Measurements from ENCODE around the gene FANCC. TPM values are rescaled to one million over a fixed set of nuclear protein-coding genes. Genes with fewer than 3 reads are reported as not detected.
"Not testable (repeated sequence)": the region's sequence is repeated elsewhere in the genome, so short reads cannot be mapped to it uniquely, and the experiment has no call there.

The FANCC gene
- total and polyA plus RNA-seq, 2 donors = 4.1 to 4.8 TPM

DNA sequence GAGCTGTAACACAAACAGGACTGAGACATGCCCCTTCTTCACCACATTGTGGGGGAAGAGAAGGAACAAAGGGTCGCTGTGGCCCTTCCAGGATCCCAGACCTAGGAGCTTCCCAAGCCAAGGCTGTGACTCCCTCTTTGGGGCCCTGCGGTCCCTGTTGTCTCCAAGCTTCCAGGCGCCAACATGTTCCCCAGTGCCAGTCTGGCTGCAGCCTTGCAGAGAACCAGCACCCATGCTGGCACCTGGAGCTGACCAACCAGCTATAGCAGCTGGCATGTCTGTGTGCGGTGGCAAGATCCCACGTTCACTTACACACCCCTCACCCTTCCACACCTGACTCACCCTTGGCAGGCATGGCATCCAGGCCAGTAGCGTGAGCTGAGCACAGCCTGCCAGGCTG is 20.7 kb upstream of the FANCC start:
- Histone ChIP-seq H3K36me3 (ENCODE audit: control insufficient read depth in 2 of 2, insufficient read depth in 2 of 2, low read length in 1 of 2) (no peaks in the 10 kb centered on the region), H3K27ac (ENCODE audit: low read depth in 1 of 2, low read length in 1 of 2) (no peak overlapping the region), H3K4me3 (ENCODE audit: low read length in 2 of 2) (no peak overlapping the region), H3K9me3 (ENCODE audit: control insufficient read depth in 2 of 2, insufficient read depth in 1 of 2, low read length in 1 of 2) (peaks cover 4 to 18% of the 10 kb centered on the region in 2 donors), H3K4me1 (ENCODE audit: control insufficient read depth in 2 of 2, insufficient read depth in 2 of 2, low read length in 2 of 2) (no peaks in the 10 kb centered on the region), H3K27me3 (ENCODE audit: control insufficient read depth in 2 of 2, insufficient read depth in 1 of 2, low read length in 1 of 2) (peaks cover 0 to 2% of the 10 kb centered on the region in 2 donors)
- DNase-seq (ENCODE audit: low read depth in 6 of 9, low spot score in 9 of 9) = no peak
- WGBS = 97% methylated on average over 6 of the region's 6 CpGs

DNA sequence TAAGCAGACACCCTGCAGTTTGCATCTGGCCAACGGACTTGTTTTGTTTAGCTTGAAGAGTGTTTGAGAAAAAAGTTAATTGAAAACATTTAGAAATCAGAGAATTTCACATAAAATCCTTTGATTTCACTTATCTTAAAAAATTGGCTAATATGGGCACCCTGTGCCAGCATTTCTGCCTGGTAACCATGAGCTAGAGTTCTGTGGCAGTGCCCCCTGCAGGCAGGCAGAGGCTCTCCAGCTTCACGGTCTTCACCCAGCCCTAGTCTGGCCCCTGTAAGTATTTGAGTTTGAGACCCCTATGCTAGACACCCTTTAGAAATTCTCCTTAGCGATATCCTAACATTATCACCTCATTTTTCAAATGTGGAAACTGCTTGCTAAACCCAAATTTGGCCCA is 18.8 kb upstream of the FANCC start:
- H3K4me3 ChIP-seq (ENCODE audit: low read length in 2 of 2) = no peak overlapping the region
- H3K27ac ChIP-seq (ENCODE audit: low read depth in 1 of 2, low read length in 1 of 2) = no peak overlapping the region
- H3K4me1 ChIP-seq (ENCODE audit: control insufficient read depth in 2 of 2, insufficient read depth in 2 of 2, low read length in 2 of 2) = no peaks in the 10 kb centered on the region
- peaks cover 4 to 18% of the 10 kb centered on the region in 2 donors for H3K9me3 ChIP-seq (ENCODE audit: control insufficient read depth in 2 of 2, insufficient read depth in 1 of 2, low read length in 1 of 2)
- DNase-seq (ENCODE audit: low read depth in 6 of 9, low spot score in 9 of 9) = no peak
- WGBS = 88% methylated on average over 3 of the region's 3 CpGs
- H3K27me3 ChIP-seq (ENCODE audit: control insufficient read depth in 2 of 2, insufficient read depth in 1 of 2, low read length in 1 of 2) = peaks cover 0 to 2% of the 10 kb centered on the region in 2 donors
- no peaks in the 10 kb centered on the region for H3K36me3 ChIP-seq (ENCODE audit: control insufficient read depth in 2 of 2, insufficient read depth in 2 of 2, low read length in 1 of 2)

DNA sequence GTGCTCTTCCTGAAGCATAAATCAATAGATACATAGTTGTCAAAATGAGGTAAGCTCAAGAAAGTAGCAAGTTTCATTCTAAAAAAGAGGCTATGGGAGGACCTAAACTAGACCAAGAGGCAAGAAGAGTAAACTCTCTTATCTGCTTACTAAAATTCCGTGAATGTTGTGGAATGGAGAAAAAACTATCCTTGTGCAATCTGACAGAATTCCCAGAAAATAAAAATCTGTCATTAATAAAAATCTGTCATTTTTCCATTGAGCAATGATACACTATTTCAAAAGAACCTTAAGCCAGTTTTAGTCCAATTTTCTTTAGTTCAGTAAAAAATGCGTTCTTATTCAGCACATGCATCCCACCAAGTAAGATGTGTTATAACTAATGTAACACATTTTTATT is 15.9 kb upstream of the FANCC start:
- 92% methylated on average over 2 of the region's 2 CpGs for WGBS
- no peak overlapping the region for H3K4me3 ChIP-seq (ENCODE audit: low read length in 2 of 2)
- peaks cover 0 to 2% of the 10 kb centered on the region in 2 donors for H3K27me3 ChIP-seq (ENCODE audit: control insufficient read depth in 2 of 2, insufficient read depth in 1 of 2, low read length in 1 of 2)
- H3K9me3 ChIP-seq (ENCODE audit: control insufficient read depth in 2 of 2, insufficient read depth in 1 of 2, low read length in 1 of 2) = peaks cover 4 to 19% of the 10 kb centered on the region in 2 donors
- no peak for DNase-seq (ENCODE audit: low read depth in 6 of 9, low spot score in 9 of 9)
- no peaks in the 10 kb centered on the region for H3K4me1 ChIP-seq (ENCODE audit: control insufficient read depth in 2 of 2, insufficient read depth in 2 of 2, low read length in 2 of 2)
- H3K27ac ChIP-seq (ENCODE audit: low read depth in 1 of 2, low read length in 1 of 2) = no peak overlapping the region
- H3K36me3 ChIP-seq (ENCODE audit: control insufficient read depth in 2 of 2, insufficient read depth in 2 of 2, low read length in 1 of 2) = no peaks in the 10 kb centered on the region

DNA sequence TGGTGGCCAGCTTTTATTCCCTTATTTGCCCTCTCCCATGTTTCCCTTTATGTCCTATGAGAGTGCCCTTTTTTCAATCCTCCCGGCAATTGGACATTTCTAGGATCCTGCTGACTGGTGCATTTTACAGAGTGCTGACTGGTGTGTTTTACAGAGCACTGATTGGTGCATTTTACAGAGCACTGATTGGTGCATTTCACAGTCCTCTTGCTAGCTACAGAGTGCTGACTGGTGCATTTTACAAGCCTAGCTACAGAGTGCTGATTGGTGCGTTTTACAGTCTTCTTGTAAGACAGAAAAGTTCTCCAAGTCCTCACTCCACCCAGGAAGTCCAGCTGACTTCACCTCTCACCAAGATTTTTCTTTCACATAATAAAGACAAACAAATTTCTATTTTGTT is 15.4 kb upstream of the FANCC start:
- no peak for DNase-seq (ENCODE audit: low read depth in 6 of 9, low spot score in 9 of 9)
- Histone ChIP-seq H3K9me3 (ENCODE audit: control insufficient read depth in 2 of 2, insufficient read depth in 1 of 2, low read length in 1 of 2) (peaks cover 4 to 18% of the 10 kb centered on the region in 2 donors), H3K36me3 (ENCODE audit: control insufficient read depth in 2 of 2, insufficient read depth in 2 of 2, low read length in 1 of 2) (no peaks in the 10 kb centered on the region), H3K4me3 (ENCODE audit: low read length in 2 of 2) (no peak overlapping the region), H3K27me3 (ENCODE audit: control insufficient read depth in 2 of 2, insufficient read depth in 1 of 2, low read length in 1 of 2) (peaks cover 0 to 2% of the 10 kb centered on the region in 2 donors), H3K27ac (ENCODE audit: low read depth in 1 of 2, low read length in 1 of 2) (no peak overlapping the region), H3K4me1 (ENCODE audit: control insufficient read depth in 2 of 2, insufficient read depth in 2 of 2, low read length in 2 of 2) (no peaks in the 10 kb centered on the region)
- 97% methylated on average over 2 of the region's 2 CpGs for WGBS

DNA sequence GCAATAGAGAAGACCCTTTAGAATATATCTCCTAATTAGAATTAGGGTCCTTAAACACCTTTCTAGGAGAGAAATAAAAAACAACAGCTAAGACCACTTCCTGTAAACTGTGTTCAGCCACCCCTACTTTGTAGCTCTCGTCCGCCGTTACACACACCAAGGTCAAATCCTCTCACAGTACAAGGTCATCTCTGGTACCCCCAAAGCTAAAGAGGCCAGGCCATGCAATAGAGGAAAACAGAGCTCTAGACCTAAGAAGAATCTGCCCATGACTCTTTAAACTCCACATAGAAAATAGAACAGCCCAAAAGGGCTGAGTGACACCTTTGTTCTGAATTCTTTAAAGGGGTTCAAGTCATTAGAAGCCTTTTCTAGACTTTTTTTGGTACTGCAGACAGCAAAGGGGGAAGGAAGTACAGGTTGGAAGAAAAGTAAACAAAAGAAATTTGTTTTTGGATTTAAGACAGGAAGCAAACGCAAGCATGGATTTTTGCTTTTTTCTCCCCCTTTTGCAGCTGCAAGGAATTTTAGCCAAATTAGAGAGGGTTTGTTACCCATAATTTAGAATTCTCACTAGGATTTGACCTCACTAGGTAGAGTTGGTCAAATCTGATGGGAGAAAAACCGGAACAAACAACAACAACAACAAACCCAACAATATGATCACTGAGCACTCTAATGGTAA is 13.4 kb upstream of the FANCC start:
- Histone ChIP-seq H3K27ac (ENCODE audit: low read depth in 1 of 2, low read length in 1 of 2) (no peak overlapping the region), H3K27me3 (ENCODE audit: control insufficient read depth in 2 of 2, insufficient read depth in 1 of 2, low read length in 1 of 2) (peaks cover 0 to 2% of the 10 kb centered on the region in 2 donors), H3K36me3 (ENCODE audit: control insufficient read depth in 2 of 2, insufficient read depth in 2 of 2, low read length in 1 of 2) (no peaks in the 10 kb centered on the region), H3K4me1 (ENCODE audit: control insufficient read depth in 2 of 2, insufficient read depth in 2 of 2, low read length in 2 of 2) (no peaks in the 10 kb centered on the region), H3K9me3 (ENCODE audit: control insufficient read depth in 2 of 2, insufficient read depth in 1 of 2, low read length in 1 of 2) (peaks cover 0 to 6% of the 10 kb centered on the region in 2 donors), H3K4me3 (ENCODE audit: low read length in 2 of 2) (no peak overlapping the region)
- no peak for DNase-seq (ENCODE audit: low read depth in 6 of 9, low spot score in 9 of 9)
- WGBS = 89% methylated on average over 5 of the region's 5 CpGs

DNA sequence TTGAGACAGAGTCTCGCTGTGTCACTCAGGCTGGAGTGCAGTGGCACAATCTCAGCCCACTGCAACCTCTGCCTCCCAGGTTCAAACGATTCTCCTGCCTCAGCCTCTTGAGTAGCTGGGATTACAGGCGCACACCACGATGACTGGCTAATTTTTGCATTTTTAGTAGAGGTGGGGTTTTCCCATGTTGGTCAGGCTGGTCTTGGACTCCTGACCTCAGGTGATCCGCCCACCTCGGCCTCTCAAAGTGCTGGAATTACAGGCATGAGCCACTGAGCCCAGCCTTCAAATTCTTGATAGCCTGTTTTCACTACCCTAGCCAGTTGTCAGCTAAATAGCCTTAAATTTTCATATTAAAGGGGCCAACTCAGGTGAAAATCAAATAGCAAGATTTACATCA is 11.6 kb upstream of the FANCC start:
- not testable (repeated sequence) for DNase-seq (ENCODE audit: low read depth in 6 of 9, low spot score in 9 of 9); H3K27me3 ChIP-seq (ENCODE audit: control insufficient read depth in 2 of 2, insufficient read depth in 1 of 2, low read length in 1 of 2); H3K4me3 ChIP-seq (ENCODE audit: low read length in 2 of 2); H3K9me3 ChIP-seq (ENCODE audit: control insufficient read depth in 2 of 2, insufficient read depth in 1 of 2, low read length in 1 of 2); H3K36me3 ChIP-seq (ENCODE audit: control insufficient read depth in 2 of 2, insufficient read depth in 2 of 2, low read length in 1 of 2); H3K4me1 ChIP-seq (ENCODE audit: control insufficient read depth in 2 of 2, insufficient read depth in 2 of 2, low read length in 2 of 2); H3K27ac ChIP-seq (ENCODE audit: low read depth in 1 of 2, low read length in 1 of 2)
- 90% methylated on average over 6 of the region's 6 CpGs for WGBS

DNA sequence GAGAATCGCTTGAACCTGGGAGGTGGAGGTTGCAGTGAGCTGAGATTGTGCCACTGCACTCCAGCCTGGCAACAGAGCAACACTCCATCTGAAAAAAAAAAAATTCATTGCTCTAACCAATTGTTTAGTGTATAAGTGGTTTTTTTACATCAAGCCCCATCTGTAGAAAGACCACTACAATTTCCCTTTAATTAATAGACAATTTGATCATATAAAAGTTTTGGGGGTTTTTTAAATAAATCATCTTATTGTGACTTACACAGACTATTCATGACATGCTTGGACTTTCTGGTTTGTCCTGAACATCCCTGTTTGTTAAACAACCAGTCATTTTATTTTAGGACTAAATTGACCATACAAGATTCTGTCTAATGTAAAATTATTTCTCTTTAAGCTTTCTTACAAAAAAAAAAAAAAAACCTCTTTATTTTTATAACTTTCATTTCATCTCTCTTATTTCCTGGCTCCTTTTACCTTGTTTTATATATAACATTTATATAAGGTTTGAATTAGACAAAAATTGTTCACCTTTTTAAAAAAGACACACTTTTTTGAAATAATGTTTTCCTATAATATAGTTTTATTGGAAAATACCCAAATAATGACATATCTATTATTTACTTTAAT is 9.8 kb upstream of the FANCC start:
- H3K4me3 ChIP-seq (ENCODE audit: low read length in 2 of 2) = no peak overlapping the region
- no peak overlapping the region for H3K27ac ChIP-seq (ENCODE audit: low read depth in 1 of 2, low read length in 1 of 2)
- whole genome bisulfite sequencing = 76% methylated on average over 1 of the region's 1 CpG
- no peaks in the 10 kb centered on the region for H3K36me3 ChIP-seq (ENCODE audit: control insufficient read depth in 2 of 2, insufficient read depth in 2 of 2, low read length in 1 of 2)
- no peaks in the 10 kb centered on the region for H3K27me3 ChIP-seq (ENCODE audit: control insufficient read depth in 2 of 2, insufficient read depth in 1 of 2, low read length in 1 of 2)
- no peaks in the 10 kb centered on the region for H3K4me1 ChIP-seq (ENCODE audit: control insufficient read depth in 2 of 2, insufficient read depth in 2 of 2, low read length in 2 of 2)
- DNase-seq (ENCODE audit: low read depth in 6 of 9, low spot score in 9 of 9) = no peak
- H3K9me3 ChIP-seq (ENCODE audit: control insufficient read depth in 2 of 2, insufficient read depth in 1 of 2, low read length in 1 of 2) = peaks cover 0 to 6% of the 10 kb centered on the region in 2 donors

DNA sequence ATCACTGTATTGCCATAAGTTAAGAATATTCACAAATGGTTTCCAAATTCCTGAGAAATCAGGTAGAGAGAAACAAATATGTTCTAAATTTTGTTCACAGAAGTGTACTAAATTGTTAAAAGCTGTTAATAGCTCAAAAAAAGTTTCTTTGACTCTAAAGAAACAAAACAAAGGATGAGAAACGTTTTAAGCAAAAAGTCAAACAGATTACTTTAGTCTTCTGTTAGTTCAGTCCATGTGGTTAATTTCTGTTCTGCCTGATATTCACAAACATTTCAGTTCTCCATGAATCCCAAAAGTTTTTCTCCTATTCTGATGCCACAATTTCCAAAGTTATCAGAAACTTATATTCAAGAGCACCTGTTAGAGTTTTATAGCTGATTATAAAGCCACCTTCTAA is 7.7 kb upstream of the FANCC start:
- 88% methylated on average over 1 of the region's 1 CpG for WGBS
- H3K9me3 ChIP-seq (ENCODE audit: control insufficient read depth in 2 of 2, insufficient read depth in 1 of 2, low read length in 1 of 2) = peaks cover 0 to 6% of the 10 kb centered on the region in 2 donors
- H3K27me3 ChIP-seq (ENCODE audit: control insufficient read depth in 2 of 2, insufficient read depth in 1 of 2, low read length in 1 of 2) = no peaks in the 10 kb centered on the region
- H3K4me3 ChIP-seq (ENCODE audit: low read length in 2 of 2) = no peak overlapping the region
- H3K4me1 ChIP-seq (ENCODE audit: control insufficient read depth in 2 of 2, insufficient read depth in 2 of 2, low read length in 2 of 2) = no peaks in the 10 kb centered on the region
- no peaks in the 10 kb centered on the region for H3K36me3 ChIP-seq (ENCODE audit: control insufficient read depth in 2 of 2, insufficient read depth in 2 of 2, low read length in 1 of 2)
- H3K27ac ChIP-seq (ENCODE audit: low read depth in 1 of 2, low read length in 1 of 2) = no peak overlapping the region
- DNase-seq (ENCODE audit: low read depth in 6 of 9, low spot score in 9 of 9) = no peak

DNA sequence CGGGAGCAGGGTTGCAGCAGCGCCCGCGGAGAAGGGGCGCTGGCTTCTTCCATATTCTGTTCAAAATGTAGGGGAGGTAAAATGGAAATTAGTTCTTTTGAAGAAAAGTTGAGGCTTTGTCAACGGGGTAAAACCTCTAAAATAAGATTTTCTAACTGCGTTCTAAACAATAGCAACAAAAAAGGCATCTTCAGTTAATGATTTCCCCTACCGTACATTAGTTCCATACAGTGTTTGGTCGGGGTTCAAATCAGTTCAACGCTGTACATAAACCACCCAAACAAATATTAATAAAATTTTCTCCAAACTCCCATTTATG is 343 bp upstream of the FANCC start:
- Histone ChIP-seq H3K4me3 (ENCODE audit: low read length in 2 of 2) (peak overlapping the region; percentile 95 to 97), H3K27ac (ENCODE audit: low read depth in 1 of 2, low read length in 1 of 2) (peak overlapping the region; percentile 87 to 93), H3K27me3 (ENCODE audit: control insufficient read depth in 2 of 2, insufficient read depth in 1 of 2, low read length in 1 of 2) (peaks cover 0 to 4% of the 10 kb centered on the region in 2 donors), H3K4me1 (ENCODE audit: control insufficient read depth in 2 of 2, insufficient read depth in 2 of 2, low read length in 2 of 2) (peaks cover 2 to 8% of the 10 kb centered on the region in 2 donors), H3K36me3 (ENCODE audit: control insufficient read depth in 2 of 2, insufficient read depth in 2 of 2, low read length in 1 of 2) (no peaks in the 10 kb centered on the region), H3K9me3 (ENCODE audit: control insufficient read depth in 2 of 2, insufficient read depth in 1 of 2, low read length in 1 of 2) (peaks cover 0 to 1% of the 10 kb centered on the region in 2 donors)
- WGBS = 7% methylated on average over 10 of the region's 10 CpGs
- no peak for DNase-seq (ENCODE audit: low read depth in 6 of 9, low spot score in 9 of 9)
